ENCODE results near the gene CHMP5.
A peak's percentile ranks its signal among the peaks of the same experiment; 100 is the strongest.

Gene CHMP5

GRCh38 chr9:33288235-33288634, 23.4 kb downstream of the CHMP5 start:
- DNase-seq (ENCODE audit: low read depth) = no peak
- in situ Hi-C loops (cut with HindIII; ENCODE audit: low sequenced_read_pairs) = loop anchor here (25.0 kb wide), 1 partner anchor 174 kb away; the partner anchor contains the start of gene NOL6
- TF ChIP-seq, protein P1, sequence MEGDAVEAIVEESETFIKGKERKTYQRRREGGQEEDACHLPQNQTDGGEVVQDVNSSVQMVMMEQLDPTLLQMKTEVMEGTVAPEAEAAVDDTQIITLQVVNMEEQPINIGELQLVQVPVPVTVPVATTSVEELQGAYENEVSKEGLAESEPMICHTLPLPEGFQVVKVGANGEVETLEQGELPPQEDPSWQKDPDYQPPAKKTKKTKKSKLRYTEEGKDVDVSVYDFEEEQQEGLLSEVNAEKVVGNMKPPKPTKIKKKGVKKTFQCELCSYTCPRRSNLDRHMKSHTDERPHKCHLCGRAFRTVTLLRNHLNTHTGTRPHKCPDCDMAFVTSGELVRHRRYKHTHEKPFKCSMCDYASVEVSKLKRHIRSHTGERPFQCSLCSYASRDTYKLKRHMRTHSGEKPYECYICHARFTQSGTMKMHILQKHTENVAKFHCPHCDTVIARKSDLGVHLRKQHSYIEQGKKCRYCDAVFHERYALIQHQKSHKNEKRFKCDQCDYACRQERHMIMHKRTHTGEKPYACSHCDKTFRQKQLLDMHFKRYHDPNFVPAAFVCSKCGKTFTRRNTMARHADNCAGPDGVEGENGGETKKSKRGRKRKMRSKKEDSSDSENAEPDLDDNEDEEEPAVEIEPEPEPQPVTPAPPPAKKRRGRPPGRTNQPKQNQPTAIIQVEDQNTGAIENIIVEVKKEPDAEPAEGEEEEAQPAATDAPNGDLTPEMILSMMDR (IDR thresholded peaks at IDR 0.05; ENCODE audit: low read depth, low read length, missing control alignments) = no peak
- H3K4me3 ChIP-seq (ENCODE audit: low read depth, low read length) = no peak overlapping the region

DNA sequence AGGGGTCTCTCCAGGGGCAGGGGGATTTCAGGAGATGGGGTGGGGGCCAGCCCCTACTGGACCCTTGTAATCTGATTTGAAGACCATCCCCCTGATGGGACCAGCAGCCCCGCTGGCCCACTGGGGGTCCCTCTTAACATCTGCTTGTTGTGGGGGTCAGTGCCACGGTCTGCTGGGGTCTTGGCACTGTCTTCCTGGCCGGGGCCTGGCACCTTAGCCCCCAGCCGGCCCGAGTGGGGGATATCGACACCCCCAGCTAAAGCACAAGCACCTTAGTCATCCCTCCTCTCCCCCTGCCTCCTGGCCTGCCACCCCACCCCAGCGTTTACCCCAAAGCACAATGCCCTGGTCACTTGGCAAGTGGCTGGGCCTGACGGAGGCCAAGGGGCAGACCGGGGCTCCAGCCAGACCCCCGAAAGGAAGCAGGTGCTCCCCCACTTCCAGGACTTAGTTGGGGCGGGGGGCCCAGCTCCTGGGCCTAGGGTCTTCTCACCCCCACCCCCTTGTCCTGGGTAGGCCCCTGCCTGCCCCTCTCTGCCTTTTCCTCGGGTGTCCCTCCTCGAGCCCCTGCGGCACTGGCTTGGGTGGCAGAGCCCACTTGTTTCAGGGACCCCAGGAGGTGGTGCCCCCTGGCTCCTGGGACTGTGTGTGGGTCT, 24.1 kb downstream of the CHMP5 start:
- no peak overlapping the region for H3K4me3 ChIP-seq (ENCODE audit: low read depth, low read length)
- TF ChIP-seq, protein P1 (IDR thresholded peaks at IDR 0.05; ENCODE audit: low read depth, low read length, missing control alignments) = no peak
- in situ Hi-C loops (cut with HindIII; ENCODE audit: low sequenced_read_pairs) = loop anchor here (25.0 kb wide), 1 partner anchor 173 kb away; the partner anchor contains the start of gene NOL6
- no peak for DNase-seq (ENCODE audit: low read depth)

GRCh38 chr9:33289496-33289895, 24.6 kb downstream of the CHMP5 start:
- in situ Hi-C loops (cut with HindIII; ENCODE audit: low sequenced_read_pairs) = loop anchor here (25.0 kb wide), 1 partner anchor 173 kb away; the partner anchor contains the start of gene NOL6
- TF ChIP-seq, protein P1 (IDR thresholded peaks at IDR 0.05; ENCODE audit: low read depth, low read length, missing control alignments) = no peak
- peak overlapping the region; percentile 81 for H3K4me3 ChIP-seq (ENCODE audit: low read depth, low read length)
- no peak for DNase-seq (ENCODE audit: low read depth)

GRCh38 chr9:33289936-33290246, 25.0 kb downstream of the CHMP5 start:
- H3K4me3 ChIP-seq (ENCODE audit: low read depth, low read length) = peak overlapping the region; percentile 81
- in situ Hi-C loops (cut with HindIII; ENCODE audit: low sequenced_read_pairs) = loop anchor here (25.0 kb wide), 1 partner anchor 172 kb away; the partner anchor contains the start of gene NOL6
- no peak for DNase-seq (ENCODE audit: low read depth)
- TF ChIP-seq, protein P1 (IDR thresholded peaks at IDR 0.05; ENCODE audit: low read depth, low read length, missing control alignments) = no peak

DNA sequence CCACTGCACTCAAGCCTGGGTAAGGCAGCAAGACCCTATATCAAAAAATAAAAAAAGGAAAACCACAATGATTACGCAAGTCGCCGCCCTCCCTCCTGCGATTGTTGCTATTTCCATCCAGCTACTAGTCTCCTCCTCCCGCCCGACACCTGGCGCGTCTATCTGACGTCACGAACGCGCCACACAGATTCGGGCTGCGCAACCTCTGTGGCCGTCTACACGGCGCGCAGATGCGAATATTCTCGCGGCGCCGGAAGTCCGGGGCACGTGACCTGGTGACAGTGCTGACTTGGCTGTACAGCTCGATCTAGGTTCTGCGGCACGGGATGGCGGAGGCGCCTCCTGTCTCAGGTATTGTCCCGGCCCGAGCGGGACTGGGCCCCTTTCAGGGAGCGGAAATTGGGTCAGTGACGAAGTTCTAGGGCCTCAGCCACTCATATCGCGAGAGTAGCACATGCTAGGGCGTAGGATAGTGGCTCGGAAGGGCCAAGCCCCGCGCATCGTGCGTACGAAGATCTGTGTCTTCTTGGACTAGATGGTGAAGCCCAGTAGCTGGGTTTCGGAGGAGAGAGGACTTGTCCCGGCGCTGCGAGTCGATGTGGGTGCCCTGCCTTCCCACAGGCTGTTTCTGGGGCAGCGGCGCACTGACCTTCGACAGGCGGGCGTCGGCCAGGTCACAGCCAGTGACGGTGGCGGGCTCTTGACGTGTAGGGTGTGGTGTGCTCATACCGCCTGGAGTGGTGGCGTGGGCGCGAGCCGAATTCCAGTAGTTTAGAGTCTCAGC, 25.6 kb downstream of the CHMP5 start, which contains the start of gene NFX1:
NFX1 (plus strand) TSS at position 270 of the 784 bp plus-strand sequence; CDS start at position 327, 57 bp downstream.
- peak; percentile 97 for DNase-seq (ENCODE audit: low read depth)
- in situ Hi-C loops (cut with HindIII; ENCODE audit: low sequenced_read_pairs) = loop anchor here (25.0 kb wide), 1 partner anchor 172 kb away; the partner anchor contains the start of gene NOL6
- TF ChIP-seq, protein P1 (IDR thresholded peaks at IDR 0.05; ENCODE audit: low read depth, low read length, missing control alignments) = no peak

GRCh38 chr9:33291031-33291397, 26.2 kb downstream of the CHMP5 start:
- peak overlapping the region; percentile 81 for H3K4me3 ChIP-seq (ENCODE audit: low read depth, low read length)
- no peak for DNase-seq (ENCODE audit: low read depth)
- in situ Hi-C loops (cut with HindIII; ENCODE audit: low sequenced_read_pairs) = loop anchor here (25.0 kb wide), 1 partner anchor 171 kb away; the partner anchor contains the start of gene NOL6
- TF ChIP-seq, protein P1 (IDR thresholded peaks at IDR 0.05; ENCODE audit: low read depth, low read length, missing control alignments) = no peak

More for the DNA sequence above, 25.6 kb downstream of the CHMP5 start, which contains the start of gene NFX1:
- peak within 1 kb of the TSS; percentile 81 for H3K4me3 ChIP-seq (ENCODE audit: low read depth, low read length)

All from astrocyte of the cerebellum (primary cell).